Measurements from ENCODE around the gene TREM1. TPM values are rescaled to one million over a fixed set of nuclear protein-coding genes. Genes with fewer than 3 reads are reported as not detected.

The TREM1 gene
- polyA plus RNA-seq = 1 to 10 TPM in 1 of 3 donors, not detected in 2; 2.8 TPM

GRCh38 chr6:41286544-41287346 is at the start of gene TREM1:
TSS of gene TREM1 (minus strand) at chr6:41286682. CDS start at chr6:41286655, 27 bp downstream.
- Mint-ChIP-seq H3K27ac (no peak within 1 kb of the TSS), H3K9me3 (no peaks in the 10 kb centered on the region), H3K4me1 (no peaks in the 10 kb centered on the region), H3K4me3 (no peak within 1 kb of the TSS), H3K36me3 (no peaks in the 10 kb centered on the region), H3K27me3 (ENCODE audit: low read depth in 3 of 3) (peaks cover 0 to 13% (median 12%) of the 10 kb centered on the region in 3 donors)
- no peak for DNase-seq

- H3K27ac Mint-ChIP-seq = peak overlapping the region in 5 of 6 donors; percentile 84 to 98 (median 95)
- peaks cover 11 to 19% (median 16%) of the 10 kb centered on the region in 3 donors for H3K27me3 Mint-ChIP-seq (ENCODE audit: low read depth in 3 of 3)
- H3K36me3 Mint-ChIP-seq = no peaks in the 10 kb centered on the region
- H3K9me3 Mint-ChIP-seq = no peaks in the 10 kb centered on the region
- peak overlapping the region in 1 of 5 donors; percentile 59 for H3K4me3 Mint-ChIP-seq
- peaks cover 55 to 59% of the 10 kb centered on the region in 2 donors for H3K4me1 Mint-ChIP-seq
- no peak for DNase-seq
Observed at GRCh38 chr6:41335943-41336342, 49.5 kb upstream of the TREM1 start.

- Mint-ChIP-seq H3K4me1 (peaks cover 57 to 64% of the 10 kb centered on the region in 2 donors), H3K36me3 (no peaks in the 10 kb centered on the region)
Observed at GRCh38 chr6:41335296-41335695, 48.8 kb upstream of the TREM1 start, which contains the start of gene NCR2. TSS of gene NCR2 (plus strand) at chr6:41335608. CDS start at chr6:41335877, 269 bp downstream.

GRCh38 chr6:41334482-41335040 is 48.1 kb upstream of the TREM1 start:
- H3K36me3 Mint-ChIP-seq = no peaks in the 10 kb centered on the region
- peaks cover 59 to 67% of the 10 kb centered on the region in 2 donors for H3K4me1 Mint-ChIP-seq
- no peaks in the 10 kb centered on the region for H3K9me3 Mint-ChIP-seq
- no peak for DNase-seq
- peak overlapping the region; percentile 92 to 98 (median 96) for H3K27ac Mint-ChIP-seq
- peaks cover 11 to 16% (median 16%) of the 10 kb centered on the region in 3 donors for H3K27me3 Mint-ChIP-seq (ENCODE audit: low read depth in 3 of 3)
- H3K4me3 Mint-ChIP-seq = peak overlapping the region; percentile 71 to 84 (median 75)

More at GRCh38 chr6:41335296-41335695, 48.8 kb upstream of the TREM1 start, which contains the start of gene NCR2:
- no peak for DNase-seq
- H3K27me3 Mint-ChIP-seq (ENCODE audit: low read depth in 3 of 3) = peaks cover 11 to 16% (median 16%) of the 10 kb centered on the region in 3 donors
- no peaks in the 10 kb centered on the region for H3K9me3 Mint-ChIP-seq
- H3K27ac Mint-ChIP-seq = peak within 1 kb of the TSS; percentile 92 to 98 (median 96)
- H3K4me3 Mint-ChIP-seq = peak within 1 kb of the TSS; percentile 71 to 84 (median 75)

GRCh38 chr6:41332842-41333736 is 46.6 kb upstream of the TREM1 start:
- Mint-ChIP-seq H3K36me3 (no peaks in the 10 kb centered on the region), H3K27ac (peak overlapping the region; percentile 92 to 98 (median 96)), H3K9me3 (no peaks in the 10 kb centered on the region), H3K27me3 (ENCODE audit: low read depth in 3 of 3) (peaks cover 11 to 16% (median 16%) of the 10 kb centered on the region in 3 donors), H3K4me3 (peak overlapping the region; percentile 71 to 84 (median 75)), H3K4me1 (peaks cover 59 to 67% of the 10 kb centered on the region in 2 donors)
- no peak for DNase-seq

GRCh38 chr6:41332241-41332640 is 45.8 kb upstream of the TREM1 start:
- H3K36me3 Mint-ChIP-seq = no peaks in the 10 kb centered on the region
- H3K9me3 Mint-ChIP-seq = no peaks in the 10 kb centered on the region
- H3K4me3 Mint-ChIP-seq = peak overlapping the region; percentile 24 to 77 (median 71)
- DNase-seq = no peak
- H3K27ac Mint-ChIP-seq = peak overlapping the region; percentile 48 to 96 (median 92)
- H3K27me3 Mint-ChIP-seq (ENCODE audit: low read depth in 3 of 3) = peaks cover 11 to 16% (median 16%) of the 10 kb centered on the region in 3 donors
- peaks cover 59 to 67% of the 10 kb centered on the region in 2 donors for H3K4me1 Mint-ChIP-seq

GRCh38 chr6:41331401-41332150 is 45.1 kb upstream of the TREM1 start:
- Mint-ChIP-seq H3K36me3 (no peaks in the 10 kb centered on the region), H3K4me1 (peaks cover 57 to 64% of the 10 kb centered on the region in 2 donors), H3K27ac (peak overlapping the region; percentile 48 to 96 (median 92)), H3K9me3 (no peaks in the 10 kb centered on the region), H3K27me3 (ENCODE audit: low read depth in 3 of 3) (peaks cover 11 to 16% (median 16%) of the 10 kb centered on the region in 3 donors), H3K4me3 (peak overlapping the region; percentile 50 to 77 (median 71))
- DNase-seq = no peak

- no peak for DNase-seq
- H3K27ac Mint-ChIP-seq = no peak overlapping the region
- no peaks in the 10 kb centered on the region for H3K36me3 Mint-ChIP-seq
- H3K27me3 Mint-ChIP-seq (ENCODE audit: low read depth in 3 of 3) = peaks cover 2 to 11% (median 11%) of the 10 kb centered on the region in 3 donors
- peaks cover 16 to 20% of the 10 kb centered on the region in 2 donors for H3K4me1 Mint-ChIP-seq
- H3K4me3 Mint-ChIP-seq = no peak overlapping the region
- H3K9me3 Mint-ChIP-seq = no peaks in the 10 kb centered on the region
Observed at GRCh38 chr6:41327177-41327576, 40.7 kb upstream of the TREM1 start.

- Mint-ChIP-seq H3K4me1 (peaks cover 5 to 10% of the 10 kb centered on the region in 2 donors), H3K27me3 (ENCODE audit: low read depth in 3 of 3) (peaks cover 0 to 11% (median 5%) of the 10 kb centered on the region in 3 donors), H3K27ac (no peak overlapping the region), H3K36me3 (no peaks in the 10 kb centered on the region), H3K9me3 (no peaks in the 10 kb centered on the region), H3K4me3 (no peak overlapping the region)
- no peak for DNase-seq
Observed at GRCh38 chr6:41326092-41326491, 39.6 kb upstream of the TREM1 start.

- Mint-ChIP-seq H3K27me3 (ENCODE audit: low read depth in 3 of 3) (peaks cover 0 to 11% (median 5%) of the 10 kb centered on the region in 3 donors), H3K4me3 (no peak overlapping the region), H3K27ac (no peak overlapping the region), H3K4me1 (peaks cover 2 to 5% of the 10 kb centered on the region in 2 donors), H3K9me3 (no peaks in the 10 kb centered on the region), H3K36me3 (no peaks in the 10 kb centered on the region)
- DNase-seq = no peak
Observed at GRCh38 chr6:41325446-41326066, 39.1 kb upstream of the TREM1 start.

- Mint-ChIP-seq H3K9me3 (no peaks in the 10 kb centered on the region), H3K4me3 (no peak overlapping the region), H3K27me3 (ENCODE audit: low read depth in 3 of 3) (peaks cover 3 to 9% (median 3%) of the 10 kb centered on the region in 3 donors), H3K4me1 (peaks cover 5 to 13% of the 10 kb centered on the region in 2 donors), H3K27ac (no peak overlapping the region), H3K36me3 (no peaks in the 10 kb centered on the region)
- DNase-seq = no peak
Observed at GRCh38 chr6:41321183-41321582, 34.7 kb upstream of the TREM1 start.

Measured in immature natural killer cell (primary cell).